Stimulated activated CD8-positive, alpha-beta memory T cell treated with anti-CD3 and anti-CD28 coated beads, Interleukin-12 subunit alpha, Interleukin-12 subunit beta, amount 100 ng/mL, for 24 hours (primary cell): ENCODE results near the gene FOXC1.

Experiments
- DNase-seq: peaks from one replicate; pipeline ENCODE4 v3.0.0-alpha.2; 2020; ENCODE audit errors: extremely low read depth

Gene FOXC1

DNA sequence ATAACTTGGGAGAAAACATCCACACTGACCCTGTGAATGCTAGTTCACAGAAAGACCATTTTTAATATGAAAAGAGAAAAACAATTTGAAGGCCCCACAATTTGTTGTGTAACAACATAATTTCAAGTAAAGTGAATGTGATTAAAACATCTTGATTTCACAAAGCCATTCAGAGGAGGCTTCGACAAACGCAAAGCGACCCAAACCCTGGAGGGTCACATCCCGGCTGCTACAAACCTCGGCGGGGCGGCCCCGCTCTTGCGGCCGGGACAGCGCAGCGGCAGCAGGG is 14.0 kb downstream of the FOXC1 start:
- DNase-seq: no peak

GRCh38 chr6:1624058-1624850 is 14.5 kb downstream of the FOXC1 start:
- no peak for DNase-seq

- DNase-seq: no peak
These were observed 15.4 kb downstream of the FOXC1 start for GRCh38 chr6:1624851-1625781.

GRCh38 chr6:1625794-1626435 is 16.2 kb downstream of the FOXC1 start:
- no peak for DNase-seq

- no peak for DNase-seq
These were observed 16.8 kb downstream of the FOXC1 start for GRCh38 chr6:1626481-1626880.

GRCh38 chr6:1627827-1628560 is 18.3 kb downstream of the FOXC1 start:
- no peak for DNase-seq

GRCh38 chr6:1629316-1629715 is 19.6 kb downstream of the FOXC1 start:
- DNase-seq: no peak

- DNase-seq: no peak
These were observed 20.6 kb downstream of the FOXC1 start for GRCh38 chr6:1630212-1630770.

GRCh38 chr6:1630771-1631217 is 21.1 kb downstream of the FOXC1 start:
- no peak for DNase-seq

DNA sequence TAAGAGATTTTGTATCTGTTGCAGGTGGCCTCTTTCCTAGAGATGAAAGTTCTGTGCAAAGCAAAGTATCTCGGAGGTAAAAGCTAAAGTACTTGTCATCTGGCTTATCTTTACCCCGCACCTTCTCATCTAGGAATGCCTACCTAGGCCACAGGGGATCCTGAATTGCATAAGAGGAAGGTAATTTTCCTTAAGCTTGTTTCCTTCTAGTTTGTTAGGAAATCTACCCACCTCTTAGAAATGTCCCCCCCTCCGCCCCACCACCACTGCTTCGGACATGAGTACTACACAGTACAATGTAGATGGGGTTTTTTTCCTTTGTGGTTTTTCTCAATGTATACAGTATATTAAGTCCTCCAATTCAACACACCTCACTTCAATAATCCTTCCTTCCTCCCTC is 21.5 kb downstream of the FOXC1 start:
- DNase-seq: no peak

DNA sequence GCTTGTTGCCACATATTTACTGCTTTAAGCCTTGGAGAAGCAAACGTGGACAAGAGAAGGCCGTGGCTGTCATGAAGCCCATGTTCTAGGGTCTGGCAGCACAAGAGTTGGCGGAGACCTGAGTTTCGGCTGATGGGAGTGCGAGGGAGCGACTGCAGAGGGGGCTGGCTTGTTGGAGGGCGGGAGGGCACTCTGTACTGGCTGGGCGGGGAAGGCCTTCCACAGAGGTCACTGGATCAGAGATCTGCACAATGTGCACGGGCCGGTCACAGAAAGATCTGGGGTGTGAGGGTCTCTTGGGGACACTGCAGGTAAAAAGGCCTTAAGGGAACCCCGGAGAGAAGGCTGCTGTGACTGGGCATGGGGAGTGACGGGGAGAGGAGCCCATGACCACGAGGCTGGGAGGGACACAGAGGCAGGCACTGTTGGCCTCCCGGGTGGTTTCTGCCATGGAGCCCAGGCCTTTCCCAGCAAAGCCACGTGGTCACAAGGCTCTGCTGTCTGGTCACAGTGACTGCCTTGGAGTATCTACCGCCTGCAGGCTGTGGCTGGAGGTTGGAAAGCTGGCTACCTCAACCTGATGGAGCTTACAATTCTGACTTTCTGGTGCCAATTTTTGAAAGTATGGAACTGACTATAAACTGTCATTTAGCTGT is 23.8 kb downstream of the FOXC1 start:
- no peak for DNase-seq

DNA sequence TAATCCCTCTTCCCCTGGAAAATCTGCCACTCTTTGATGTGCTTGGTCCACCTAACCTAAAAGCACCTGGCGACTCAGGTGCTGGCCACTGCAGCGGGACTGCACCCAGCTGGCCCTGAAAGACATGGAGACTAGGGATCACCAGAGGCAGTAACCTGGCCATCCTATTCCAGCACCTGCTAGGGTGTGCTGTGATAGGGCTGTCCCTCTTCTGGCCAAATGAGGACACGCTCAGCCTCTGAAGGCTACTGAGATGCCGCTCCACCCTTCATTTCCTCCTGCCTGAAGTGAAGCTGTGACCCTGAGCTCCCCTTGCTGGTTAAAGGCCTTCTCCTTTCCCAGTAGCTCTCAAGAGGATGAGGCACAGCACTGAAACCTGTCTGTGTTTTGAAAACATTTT is 24.4 kb downstream of the FOXC1 start:
- no peak for DNase-seq

DNA sequence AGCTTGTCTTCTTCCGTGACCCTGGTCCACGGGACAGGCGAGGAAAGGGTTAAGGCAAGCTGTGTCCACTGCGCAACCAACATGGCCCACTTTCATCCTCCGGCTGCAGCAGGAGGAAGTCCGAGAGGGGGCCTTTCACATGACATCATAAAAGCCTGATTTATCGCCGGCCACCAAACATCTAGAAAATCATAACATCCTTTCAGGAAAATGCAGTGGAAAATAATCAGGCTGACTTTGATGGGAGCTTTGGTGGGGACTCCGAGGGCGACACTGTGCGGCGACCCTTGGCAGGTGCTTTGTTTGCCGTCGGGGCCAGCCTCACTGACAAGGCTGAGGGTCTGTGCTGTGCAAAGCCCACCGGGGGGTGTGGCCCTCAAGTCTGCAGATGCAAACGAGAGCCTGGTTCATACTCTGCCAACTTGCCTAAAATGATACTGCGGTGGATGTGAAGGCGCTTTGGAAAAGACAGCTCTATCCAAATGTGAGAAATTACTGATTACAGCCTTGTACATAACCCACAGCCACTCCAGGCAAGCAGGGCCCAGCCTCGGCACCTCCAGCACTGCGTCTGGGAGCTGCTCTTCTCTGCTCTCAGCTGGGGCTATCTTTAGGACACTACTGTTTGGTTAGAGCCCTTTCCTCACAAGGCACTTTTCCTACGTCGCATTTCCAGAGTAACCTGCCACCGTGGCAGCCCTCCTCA is 25.7 kb downstream of the FOXC1 start:
- DNase-seq: no peak

GRCh38 chr6:1636272-1636825 is 26.6 kb downstream of the FOXC1 start:
- no peak for DNase-seq

- no peak for DNase-seq
These were observed 27.5 kb downstream of the FOXC1 start for GRCh38 chr6:1636971-1637871.

DNA sequence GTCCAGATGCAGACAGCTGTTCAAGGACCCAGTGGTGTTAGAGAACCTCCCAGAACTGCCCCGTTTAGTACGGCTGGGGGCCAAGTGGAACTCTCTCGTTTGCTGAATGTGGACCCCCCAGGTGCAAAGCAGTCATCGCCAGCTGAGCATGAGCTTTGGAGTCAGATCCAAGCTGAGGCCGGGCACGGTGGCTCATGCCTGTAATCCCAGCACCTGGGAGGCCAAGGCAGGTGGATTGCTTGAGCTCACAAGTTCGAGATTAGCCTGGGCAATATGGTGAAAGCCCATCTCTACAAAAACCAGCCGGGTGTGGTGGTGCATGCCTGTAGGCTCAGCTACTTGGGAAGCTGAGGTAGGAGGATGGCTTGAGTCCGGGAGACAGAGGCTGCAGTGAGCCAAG is 29.7 kb downstream of the FOXC1 start:
- DNase-seq: no peak

GRCh38 chr6:1640476-1640875 is 30.8 kb downstream of the FOXC1 start:
- no peak for DNase-seq

DNA sequence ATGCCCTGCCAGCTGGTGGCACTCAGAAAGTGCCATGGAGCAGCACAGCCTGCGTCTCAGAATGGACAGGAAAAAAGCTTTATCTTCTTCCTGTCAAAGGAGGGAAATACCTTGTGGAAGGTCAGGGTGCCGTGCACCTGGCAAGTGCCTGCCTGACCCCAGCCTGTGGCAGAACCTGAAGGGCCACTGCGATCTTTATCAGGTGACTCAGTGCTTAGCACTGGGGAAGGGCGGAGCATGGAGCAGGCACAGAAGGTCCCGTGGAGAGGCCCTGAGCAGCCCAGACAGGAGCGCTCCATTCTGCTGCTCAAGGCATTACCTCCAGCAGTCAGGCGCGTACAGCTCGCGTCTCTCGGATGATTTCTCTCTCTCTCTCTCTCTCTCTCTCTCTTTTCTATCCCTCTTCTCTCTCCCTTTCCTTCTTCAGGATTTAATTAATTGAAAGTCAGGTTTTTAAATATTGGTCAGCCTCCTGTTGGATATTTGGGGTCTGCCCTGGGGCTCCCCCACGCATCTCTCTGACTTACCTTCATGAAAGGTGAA is 31.7 kb downstream of the FOXC1 start:
- no peak for DNase-seq

GRCh38 chr6:1643111-1643510 is 33.4 kb downstream of the FOXC1 start:
- DNase-seq: no peak
